Measurements from ENCODE around the gene CYSTM1.

The CYSTM1 gene

GRCh38 chr5:140213370-140213983, 38.5 kb downstream of the CYSTM1 start:
- DNase-seq (ENCODE audit: low read depth), result no peak

- DNase-seq (ENCODE audit: low read depth), result no peak
Measured at GRCh38 chr5:140214831-140215230, 39.8 kb downstream of the CYSTM1 start.

DNA sequence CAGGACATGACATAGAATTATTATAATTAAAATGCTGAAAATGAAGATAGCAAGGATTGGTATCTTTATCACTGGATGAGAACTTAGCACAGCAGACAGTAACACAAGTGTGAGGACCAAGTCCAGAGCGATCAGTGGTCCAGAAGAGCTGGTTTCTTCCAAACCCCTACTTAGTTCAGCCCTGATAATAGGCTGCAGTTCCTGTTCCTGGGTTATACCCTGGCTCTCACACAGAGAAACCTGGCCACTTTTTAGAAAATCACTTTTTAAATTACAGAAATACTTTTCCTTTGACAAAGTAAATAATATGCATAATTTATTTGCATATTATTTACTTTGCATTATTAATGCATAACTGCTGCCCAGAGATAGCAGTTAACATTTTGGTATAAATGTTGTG, 40.3 kb downstream of the CYSTM1 start:
- DNase-seq (ENCODE audit: low read depth), result no peak

- DNase-seq (ENCODE audit: low read depth), result no peak
Measured at GRCh38 chr5:140216478-140217074, 41.6 kb downstream of the CYSTM1 start.

- no peak for DNase-seq (ENCODE audit: low read depth)
Measured at GRCh38 chr5:140217299-140218026, 42.5 kb downstream of the CYSTM1 start.

- no peak for DNase-seq (ENCODE audit: low read depth)
Measured at GRCh38 chr5:140219068-140219991, 44.3 kb downstream of the CYSTM1 start.

GRCh38 chr5:140220032-140220697, 45.2 kb downstream of the CYSTM1 start:
- no peak for DNase-seq (ENCODE audit: low read depth)

GRCh38 chr5:140220698-140221064, 45.7 kb downstream of the CYSTM1 start:
- DNase-seq (ENCODE audit: low read depth), result no peak

DNA sequence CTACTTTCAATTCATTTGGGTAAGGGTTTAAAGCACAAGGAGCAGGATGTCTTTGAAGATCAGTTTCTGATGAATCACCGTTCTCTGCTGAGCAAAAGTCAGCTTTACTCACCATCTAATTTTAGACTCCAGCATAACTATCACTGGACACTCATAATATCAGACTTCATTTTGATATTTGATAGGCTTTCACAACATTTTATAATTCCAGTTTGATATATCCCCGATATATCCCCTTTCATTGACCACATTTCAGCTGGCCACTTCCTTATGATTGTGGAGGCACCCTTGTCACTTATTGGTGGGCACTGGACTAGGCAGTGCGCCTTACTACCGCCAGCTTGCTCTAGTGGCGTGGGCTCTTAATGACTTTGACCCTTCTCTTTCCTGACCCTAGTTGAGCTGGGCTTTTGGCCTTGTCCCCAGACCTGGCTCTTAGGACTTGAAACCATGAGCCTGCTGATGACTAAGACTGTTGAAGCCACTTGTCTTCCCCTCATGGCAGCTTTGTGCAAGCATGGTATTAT, 46.8 kb downstream of the CYSTM1 start:
- no peak for DNase-seq (ENCODE audit: low read depth)

GRCh38 chr5:140222416-140222815, 47.4 kb downstream of the CYSTM1 start:
- DNase-seq (ENCODE audit: low read depth), result no peak

- DNase-seq (ENCODE audit: low read depth), result no peak
Measured at GRCh38 chr5:140223567-140223966, 48.6 kb downstream of the CYSTM1 start.

DNA sequence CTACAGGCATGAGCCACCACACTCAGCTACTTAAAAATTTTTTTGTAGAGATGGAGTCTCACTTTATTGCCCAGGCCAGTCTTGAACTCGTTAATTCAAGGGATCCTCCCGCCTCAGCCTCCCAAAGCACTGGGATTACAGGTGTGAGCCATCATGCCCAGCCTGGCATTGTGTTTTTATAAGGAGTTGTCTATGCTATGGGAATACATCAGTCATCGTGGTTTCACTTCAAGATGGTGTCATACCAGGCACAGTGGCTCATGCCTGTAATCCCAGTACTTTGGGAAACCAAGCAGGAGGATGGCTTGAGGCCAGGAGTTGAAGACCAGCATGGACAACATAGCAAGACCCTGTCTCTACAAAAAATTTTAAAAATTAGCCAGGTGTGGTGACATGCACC, 49.7 kb downstream of the CYSTM1 start:
- no peak for DNase-seq (ENCODE audit: low read depth)

DNA sequence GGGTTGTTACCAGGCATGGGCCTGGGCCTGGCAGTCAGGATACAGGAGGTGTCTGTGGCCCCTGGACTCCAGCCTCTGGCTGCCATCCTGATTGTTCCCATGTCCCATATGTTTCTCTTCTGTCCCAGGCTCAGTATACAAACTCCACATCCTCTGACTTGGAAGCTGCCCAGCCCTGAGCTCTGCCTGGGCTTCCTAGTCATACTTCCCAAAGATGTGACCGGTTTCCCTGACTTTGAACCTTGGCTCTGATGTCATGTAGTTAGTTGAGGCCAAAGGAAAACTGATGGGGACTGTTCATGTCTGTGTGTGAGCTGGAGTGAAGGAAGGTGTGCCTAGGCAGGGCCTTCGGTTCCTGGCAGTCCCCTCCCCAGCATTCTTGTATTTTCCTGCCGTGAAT, 50.4 kb downstream of the CYSTM1 start:
- DNase-seq (ENCODE audit: low read depth), result no peak

- no peak for DNase-seq (ENCODE audit: low read depth)
Measured at GRCh38 chr5:140227046-140227445, 52.1 kb downstream of the CYSTM1 start.

DNA sequence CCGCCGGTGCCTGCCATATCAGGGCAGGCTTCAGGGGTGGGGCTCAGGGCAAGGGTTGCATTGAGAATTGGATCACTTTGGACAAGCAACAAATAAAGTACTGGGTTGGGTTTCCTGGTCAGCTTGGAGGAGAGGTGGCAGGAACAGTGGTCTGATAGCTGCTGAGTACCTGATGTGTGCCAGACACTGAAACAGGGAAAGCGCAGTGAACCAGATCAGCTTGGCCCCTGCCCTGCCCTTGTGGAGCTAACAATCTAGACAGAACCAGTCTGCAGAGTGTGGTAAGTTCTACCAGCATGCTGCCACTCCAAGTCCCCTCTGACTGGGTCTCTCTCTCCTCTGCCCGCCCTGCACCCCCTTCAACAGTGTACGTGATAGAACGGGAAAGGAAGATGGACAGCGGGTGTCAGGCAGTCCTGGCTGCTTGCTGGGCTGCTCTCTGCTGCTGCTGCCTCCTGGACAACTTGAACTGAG, 53.4 kb downstream of the CYSTM1 start:
- no peak for DNase-seq (ENCODE audit: low read depth)

GRCh38 chr5:140230373-140230772, 55.4 kb downstream of the CYSTM1 start:
- DNase-seq (ENCODE audit: low read depth), result no peak

DNA sequence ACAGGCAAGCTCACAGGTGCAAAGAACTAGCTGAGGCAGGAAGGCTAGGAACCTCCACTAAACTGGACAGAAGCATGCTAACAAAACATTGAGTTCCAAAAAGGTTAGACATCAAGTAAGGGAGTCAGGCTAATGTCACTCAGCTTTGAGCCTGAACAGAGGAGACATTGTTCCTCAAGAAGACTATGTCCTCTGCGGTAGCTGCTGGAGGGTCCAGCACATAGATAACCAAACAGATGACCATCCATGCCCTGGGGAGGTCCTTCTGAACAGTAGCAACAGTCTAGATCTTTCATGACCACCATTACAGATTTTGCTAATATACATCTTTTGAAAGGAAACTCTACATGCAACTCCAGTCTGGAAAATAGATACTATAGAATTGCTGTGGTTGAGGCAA, 57.7 kb downstream of the CYSTM1 start:
- DNase-seq (ENCODE audit: low read depth), result no peak

DNA sequence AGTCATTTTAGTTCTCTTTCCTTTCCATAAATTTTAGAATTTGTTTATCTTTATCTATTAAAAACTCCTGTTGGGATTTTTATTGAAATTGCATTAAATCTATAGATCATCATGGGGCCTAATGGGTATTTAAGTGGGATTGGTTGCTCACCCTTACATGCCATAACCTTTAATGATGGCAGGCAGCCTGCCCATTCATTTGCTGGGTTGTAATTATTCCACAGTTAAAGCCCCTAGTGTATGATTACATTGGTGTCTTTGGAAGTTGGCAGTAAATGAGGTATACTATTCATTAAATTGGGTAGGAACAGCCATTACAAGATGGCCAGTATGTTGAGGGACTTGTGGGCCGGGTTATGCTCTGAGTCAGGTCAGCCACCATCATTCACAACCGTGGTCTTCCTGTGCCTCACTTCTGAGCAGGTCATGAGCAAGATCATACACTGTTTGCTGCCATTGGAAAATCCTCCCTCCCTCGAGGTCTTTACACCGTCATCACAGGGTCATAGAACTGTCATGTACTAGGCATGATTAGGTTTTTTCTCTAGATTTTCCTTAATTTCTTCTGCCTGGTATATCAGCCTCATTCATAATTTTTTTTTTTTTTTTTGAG, 59.5 kb downstream of the CYSTM1 start:
- no peak for DNase-seq (ENCODE audit: low read depth)

- DNase-seq (ENCODE audit: low read depth), result no peak
Measured at GRCh38 chr5:140235791-140236551, 61.0 kb downstream of the CYSTM1 start.

DNA sequence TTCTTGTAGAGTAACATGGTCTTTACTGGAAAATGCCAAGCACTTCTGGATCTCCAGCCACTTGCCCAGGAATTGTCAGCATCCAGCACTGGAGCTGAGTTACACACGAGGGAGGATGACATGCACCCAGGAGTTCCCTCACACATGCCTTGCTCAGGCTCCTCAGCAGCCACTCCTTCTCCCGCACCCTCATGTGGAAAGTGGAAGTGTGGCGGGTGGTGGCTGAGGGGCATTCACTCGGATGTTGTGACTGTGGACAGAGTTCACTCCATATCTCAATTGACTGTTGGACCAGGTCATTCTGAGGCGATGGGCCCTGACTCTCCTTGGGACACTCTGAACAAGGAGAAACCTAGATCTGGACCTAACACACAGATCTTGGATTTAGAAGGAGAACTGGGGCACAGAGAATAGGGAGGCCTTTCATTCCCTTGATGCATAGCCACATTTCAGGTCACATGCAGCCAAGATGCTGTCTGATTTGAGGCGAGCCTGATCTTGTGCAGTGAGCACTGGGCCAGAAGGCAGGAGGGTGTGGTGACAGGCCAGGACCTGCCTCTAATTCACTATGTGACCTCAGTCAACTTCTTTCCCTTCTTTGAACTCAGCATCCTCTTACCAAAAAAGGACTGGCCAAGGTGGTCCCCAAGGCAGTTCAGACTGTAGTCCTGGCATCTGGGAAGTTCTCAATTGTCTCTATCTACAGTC, 62.1 kb downstream of the CYSTM1 start:
- DNase-seq (ENCODE audit: low read depth), result no peak

Measured in stimulated activated CD8-positive, alpha-beta memory T cell treated with anti-CD3 and anti-CD28 coated beads, Interleukin-15, amount 100 ng/mL, for 24 hours (primary cell).